NT2/D1 (cell line): ENCODE measurements around the gene ENSA.

Experiments
- SUZ12 ChIP-seq: IDR thresholded peaks from 2 replicates; pipeline ENCODE4 v1.6.1; 2011; ENCODE audit not compliant: insufficient read length, insufficient read depth; ENCODE audit errors: extremely low read depth
- YY1 ChIP-seq: IDR thresholded peaks from 2 replicates; pipeline ENCODE4 v1.6.1; 2011; ENCODE audit not compliant: insufficient read length, insufficient read depth
- ZNF274 ChIP-seq: IDR thresholded peaks from 2 replicates; pipeline ENCODE4 v1.6.1; 2011; ENCODE audit warnings: mild to moderate bottlenecking, low read depth, low read length

DNA sequence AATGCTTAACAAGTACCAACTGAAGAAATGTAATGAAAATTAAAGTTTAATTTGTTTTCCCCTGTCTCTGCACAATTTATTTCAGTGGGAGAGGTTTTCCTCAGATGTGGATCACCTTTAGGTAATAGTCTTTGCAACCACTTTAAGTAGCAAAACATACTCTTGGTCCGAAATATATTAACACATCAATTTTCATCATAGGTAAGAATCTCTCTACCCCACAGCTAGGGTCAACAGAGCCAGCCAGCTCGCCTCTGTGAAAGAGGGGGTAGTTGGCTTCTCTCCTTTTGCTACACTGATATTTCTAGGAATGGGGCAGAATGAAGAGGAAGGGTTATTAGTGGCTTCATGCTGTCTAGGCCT is 25.2 kb downstream of the ENSA start:
- TF ChIP-seq YY1, result no peak
- TF ChIP-seq SUZ12, result no peak
- TF ChIP-seq ZNF274, result no peak
